Measurements from ENCODE around the gene PGLYRP2.

PGLYRP2 gene

GRCh38 chr19:15425321-15425950 lies 53.9 kb downstream of the PGLYRP2 start:
- DNase-seq (ENCODE audit: low read depth) = no peak

GRCh38 chr19:15424692-15425272 lies 54.5 kb downstream of the PGLYRP2 start:
- DNase-seq (ENCODE audit: low read depth) = no peak

GRCh38 chr19:15424121-15424520 lies 55.2 kb downstream of the PGLYRP2 start:
- no peak for DNase-seq (ENCODE audit: low read depth)

- DNase-seq (ENCODE audit: low read depth) = no peak
These were observed 56.2 kb downstream of the PGLYRP2 start for GRCh38 chr19:15423130-15423529.

GRCh38 chr19:15422296-15423075 lies 56.8 kb downstream of the PGLYRP2 start:
- no peak for DNase-seq (ENCODE audit: low read depth)

- no peak for DNase-seq (ENCODE audit: low read depth)
These were observed 57.5 kb downstream of the PGLYRP2 start for GRCh38 chr19:15421721-15422260.

- DNase-seq (ENCODE audit: low read depth) = no peak
These were observed 58.1 kb downstream of the PGLYRP2 start for GRCh38 chr19:15421136-15421695.

- no peak for DNase-seq (ENCODE audit: low read depth)
These were observed 59.8 kb downstream of the PGLYRP2 start for GRCh38 chr19:15419413-15420025.

Data from activated T-helper 1 cell treated with Interleukin-2 at 50 U/mL for 16 hours (primary cell).